Esophagus muscularis mucosa (tissue), 4 donors: ENCODE measurements around the gene SLC7A11. TPM values are rescaled to one million over a fixed set of nuclear protein-coding genes. Genes with fewer than 3 reads are reported as not detected.

Source experiments
- DNase-seq: peaks from one replicate; pipeline ENCODE4 v3.0.0-alpha.2; 2017; ENCODE audit errors: extremely low spot score
- H3K27ac ChIP-seq, 4 donors: fragments of 200-600 bp; sonication (generic); replicated peaks in 1 of 4; 1 replicate in 3 of 4; 2 replicates in 1 of 4; pipeline ENCODE4 v1.5.1; 2016 to 2019; ENCODE audit warnings: mild to moderate bottlenecking in 1 of 4
- H3K27me3 ChIP-seq, 4 donors: fragments of 200-600 bp; sonication (generic); one replicate each; pipeline versions ENCODE4 v1.5.1 to v1.6.0; 2016 to 2019
- H3K36me3 ChIP-seq, 4 donors: fragments of 200-600 bp; sonication (generic); one replicate each; pipeline ENCODE4 v1.5.1; 2016 to 2019
- H3K4me1 ChIP-seq, 4 donors: fragments of 200-600 bp; sonication (generic); one replicate each; pipeline ENCODE4 v1.5.1; 2016 to 2019
- H3K4me3 ChIP-seq, 4 donors: fragments of 200-600 bp; sonication (generic); 1 replicate in 2 of 4; 2 replicates in 2 of 4; pipeline ENCODE4 v1.5.1; 2016 to 2019; ENCODE audit warnings: mild to moderate bottlenecking in 4 of 4, moderate library complexity in 1 of 4
- H3K9me3 ChIP-seq, 4 donors: fragments of 200-600 bp; sonication (generic); 1 replicate in 3 of 4; 2 replicates in 1 of 4; pipeline ENCODE4 v1.5.1; 2016 to 2019
- CTCF ChIP-seq, 3 experiments: fragments of 200-600 bp in 2 of 3; fragments of 450-650 bp in 1 of 3; sonication (generic) in 2 of 3; IDR thresholded peaks; one replicate each; pipeline ENCODE4 v1.5.1; 2017 to 2019; ENCODE audit warnings: antibody characterized with exemption in 3 of 3, mild to moderate bottlenecking in 2 of 3, moderate library complexity in 1 of 3
- EP300 ChIP-seq: sonication (generic); formaldehyde crosslinking; IDR thresholded peaks from one replicate; pipeline ENCODE4 v1.6.1; 2017; ENCODE audit warnings: antibody characterized with exemption
- POLR2A ChIP-seq: fragments of 450-650 bp; IDR thresholded peaks from one replicate; pipeline ENCODE4 v1.6.1; 2017; ENCODE audit warnings: antibody characterized with exemption, moderate library complexity, mild to moderate bottlenecking, low read depth
- POLR2AphosphoS5 ChIP-seq, 2 donors: sonication (generic); formaldehyde crosslinking; IDR thresholded peaks; one replicate each; pipeline ENCODE4 v1.6.1; 2017; ENCODE audit warnings: antibody characterized with exemption in 2 of 2
- WGBS: methylation state at CpG from one replicate; pipeline ENCODE4 v1.1.5; 2018; 5-methylcytosine and 5-hydroxymethylcytosine counted together
- intact Hi-C: fragments of 100-400 bp; cut with DNase I; formaldehyde crosslinking; loops from one replicate; pipeline ENCODE4 v1.15.1; 2023
- total RNA-seq, 4 donors: library from RNA; depleted of rRNA; stranded (reverse); fragments of >200 nt; gene quantifications; one replicate each; pipeline versions ENCODE4 v1.1.0 to v1.2.1, GENCODE V29; 2016

Gene SLC7A11
- total RNA-seq, 4 donors from 2014 or later: 0.19 to 0.83 (median 0.31) TPM

- intact Hi-C loops: no loop called here
- no peak for TF ChIP-seq CTCF (IDR thresholded peaks at IDR 0.05)
- no peak for TF ChIP-seq POLR2A
- no peak for TF ChIP-seq POLR2AphosphoS5 (IDR thresholded peaks at IDR 0.05)
- no peak for TF ChIP-seq EP300
- no peak for DNase-seq
- no peak overlapping the region for H3K27ac ChIP-seq
- no peaks in the 10 kb centered on the region for H3K9me3 ChIP-seq
- no peak overlapping the region for H3K4me3 ChIP-seq
- no peaks in the 10 kb centered on the region for H3K36me3 ChIP-seq
- WGBS: 62% methylated on average over 5 of the region's 5 CpGs
- H3K27me3 ChIP-seq: no peaks in the 10 kb centered on the region
- peaks cover 0 to 5% (median 0%) of the 10 kb centered on the region in 4 donors for H3K4me1 ChIP-seq
Measured at GRCh38 chr4:138199568-138200235, 42.4 kb downstream of the SLC7A11 start.

DNA sequence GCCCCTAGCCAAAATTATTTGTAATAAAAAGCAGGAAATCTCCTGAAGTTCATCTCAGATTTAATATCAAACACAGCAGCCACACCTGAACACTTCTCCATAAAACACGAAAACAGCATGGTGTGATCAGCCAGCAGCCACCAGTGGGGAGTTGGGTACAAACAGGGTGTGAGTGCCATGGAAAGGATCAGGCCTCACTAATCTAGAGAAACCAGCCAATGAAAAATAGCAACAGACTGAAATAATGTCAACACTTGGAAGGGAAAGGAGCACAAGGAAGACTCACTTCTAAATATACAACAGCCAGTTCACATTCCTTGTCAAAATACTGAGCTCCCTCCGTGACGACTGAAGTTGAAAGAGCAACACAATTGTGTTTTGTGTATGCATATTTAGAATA, 46.0 kb downstream of the SLC7A11 start:
- Histone ChIP-seq H3K27ac (no peak overlapping the region), H3K9me3 (no peaks in the 10 kb centered on the region), H3K4me1 (peaks cover 0 to 5% (median 0%) of the 10 kb centered on the region in 4 donors), H3K27me3 (no peaks in the 10 kb centered on the region), H3K36me3 (no peaks in the 10 kb centered on the region), H3K4me3 (no peak overlapping the region)
- DNase-seq: no peak
- intact Hi-C loops: no loop called here
- TF ChIP-seq POLR2AphosphoS5 (IDR thresholded peaks at IDR 0.05) (no peak), POLR2A (no peak), EP300 (no peak), CTCF (IDR thresholded peaks at IDR 0.05) (no peak)
- 71% methylated on average over 3 of the region's 3 CpGs for WGBS

DNA sequence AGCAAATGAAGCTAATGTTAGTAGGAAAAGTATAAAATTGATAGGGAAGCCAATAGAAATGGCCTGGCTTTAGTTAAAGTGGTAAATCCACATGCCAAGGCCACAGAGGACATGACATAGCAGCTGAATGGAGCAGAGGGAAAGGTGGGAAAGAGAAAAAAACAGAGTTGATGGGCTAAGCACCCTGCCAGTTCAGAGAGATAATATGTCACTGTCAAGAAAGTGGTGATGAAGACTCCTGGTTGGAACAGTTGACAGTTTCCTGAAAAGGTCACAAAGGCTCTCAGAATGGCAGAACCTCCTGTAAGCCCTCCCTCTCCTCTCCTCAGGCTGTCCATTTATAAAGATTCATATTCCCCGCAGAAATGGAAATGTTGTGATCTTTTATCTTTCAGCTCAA, 48.2 kb downstream of the SLC7A11 start:
- 100% methylated on average over 1 of the region's 1 CpG for WGBS
- no peak for DNase-seq
- TF ChIP-seq EP300: no peak
- no peak for TF ChIP-seq CTCF (IDR thresholded peaks at IDR 0.05)
- no peak for TF ChIP-seq POLR2A
- TF ChIP-seq POLR2AphosphoS5 (IDR thresholded peaks at IDR 0.05): no peak

GRCh38 chr4:138192113-138192512, 50.0 kb downstream of the SLC7A11 start:
- H3K4me3 ChIP-seq: no peak overlapping the region
- no peaks in the 10 kb centered on the region for H3K9me3 ChIP-seq
- no peak overlapping the region for H3K27ac ChIP-seq
- H3K4me1 ChIP-seq: no peaks in the 10 kb centered on the region
- H3K27me3 ChIP-seq: no peaks in the 10 kb centered on the region
- WGBS: 94% methylated on average over 2 of the region's 2 CpGs
- TF ChIP-seq EP300: no peak
- no peak for TF ChIP-seq POLR2A
- no peak for TF ChIP-seq POLR2AphosphoS5 (IDR thresholded peaks at IDR 0.05)
- intact Hi-C loops: no loop called here
- DNase-seq: no peak
- H3K36me3 ChIP-seq: no peaks in the 10 kb centered on the region

More for the DNA sequence above, 48.2 kb downstream of the SLC7A11 start:
- intact Hi-C loops: no loop called here
- Histone ChIP-seq H3K9me3 (no peaks in the 10 kb centered on the region), H3K27ac (no peak overlapping the region), H3K27me3 (no peaks in the 10 kb centered on the region), H3K4me1 (no peaks in the 10 kb centered on the region), H3K4me3 (no peak overlapping the region), H3K36me3 (no peaks in the 10 kb centered on the region)

DNA sequence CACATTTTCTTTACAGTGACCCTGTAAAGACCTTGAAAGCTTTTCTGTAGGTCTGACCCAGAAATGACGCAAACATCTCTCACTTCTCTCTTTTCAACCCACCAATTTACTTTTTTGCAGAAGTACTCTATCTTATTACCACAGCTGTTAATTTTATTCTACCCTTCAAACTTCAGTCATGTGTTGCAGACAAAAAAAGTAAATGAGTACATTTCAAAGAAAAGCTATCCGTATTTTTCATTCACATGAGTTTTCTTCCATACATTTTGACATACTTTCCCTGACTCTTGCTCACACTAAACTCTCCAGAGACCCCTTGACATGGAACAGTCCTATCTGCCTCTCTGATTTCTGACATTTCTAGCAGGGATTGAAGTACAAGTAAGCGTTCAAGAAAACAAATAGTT, 51.7 kb downstream of the SLC7A11 start:
- WGBS: 62% methylated on average over 3 of the region's 3 CpGs

More for the DNA sequence above, 51.7 kb downstream of the SLC7A11 start:
- Histone ChIP-seq H3K36me3 (no peaks in the 10 kb centered on the region), H3K27ac (no peak overlapping the region), H3K27me3 (no peaks in the 10 kb centered on the region), H3K9me3 (no peaks in the 10 kb centered on the region), H3K4me1 (no peaks in the 10 kb centered on the region), H3K4me3 (no peak overlapping the region)
- intact Hi-C loops: no loop called here
- TF ChIP-seq POLR2AphosphoS5 (IDR thresholded peaks at IDR 0.05): no peak
- TF ChIP-seq EP300: no peak
- no peak for TF ChIP-seq POLR2A
- no peak for TF ChIP-seq CTCF (IDR thresholded peaks at IDR 0.05)
- DNase-seq: no peak
